ENCODE data around the gene RALGPS1.
"Not testable (repeated sequence)": the region's sequence is repeated elsewhere in the genome, so short reads cannot be mapped to it uniquely, and the experiment has no call there.

Gene RALGPS1

DNA sequence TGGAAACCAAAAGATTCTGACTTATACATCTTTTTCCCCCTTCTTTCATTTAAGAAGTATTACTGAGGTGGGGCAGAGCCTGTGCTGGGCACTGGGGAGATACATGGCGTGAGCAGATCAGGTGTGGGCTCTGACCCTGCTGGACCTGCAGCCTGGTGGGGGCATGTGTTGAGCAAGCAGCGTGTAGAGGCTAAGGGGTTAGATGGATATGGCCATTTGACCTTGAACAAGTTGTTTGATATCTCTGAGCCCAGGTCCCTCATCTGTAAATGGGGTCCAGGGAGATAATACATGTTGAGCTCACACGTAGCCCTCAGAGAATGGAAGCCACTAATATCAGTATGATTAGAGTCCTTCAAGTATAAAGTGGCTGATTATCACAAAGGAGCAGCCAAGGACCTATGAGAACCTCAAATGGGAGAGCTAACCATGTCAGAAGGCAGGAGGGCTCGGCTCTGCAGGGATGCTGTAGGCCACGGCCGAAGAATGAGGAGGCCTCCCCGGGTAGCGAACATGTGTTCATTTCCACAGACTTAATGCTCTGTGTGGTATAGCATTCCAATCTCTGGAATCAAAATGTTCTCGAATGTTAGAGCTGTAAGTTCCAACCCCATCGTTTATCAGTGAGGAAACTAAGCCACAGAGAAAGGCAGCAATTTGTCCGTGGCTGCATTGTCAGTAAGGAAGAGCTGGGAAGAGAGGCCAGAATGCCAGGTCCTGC is 223.2 kb downstream of the RALGPS1 start:
- no peak for DNase-seq (ENCODE audit: low spot score)

DNA sequence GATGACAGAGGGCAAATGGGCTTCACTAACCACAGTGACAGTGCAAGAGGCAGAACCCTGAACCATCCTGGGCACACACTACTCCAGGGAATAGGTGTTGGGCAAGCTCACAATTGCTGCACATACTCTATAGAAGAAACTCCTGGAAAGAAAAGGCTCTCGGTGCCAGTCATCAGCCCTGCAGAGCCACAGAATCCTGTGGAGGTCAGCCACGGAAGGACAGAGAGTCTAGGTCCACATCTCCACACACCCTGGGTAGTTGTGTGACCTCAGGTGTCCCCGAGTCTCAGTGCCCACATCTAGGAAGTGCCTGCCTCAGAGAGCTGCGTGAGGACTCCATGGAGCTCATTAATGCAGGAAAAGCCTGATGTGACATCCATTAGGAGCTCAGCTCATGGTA is 223.9 kb downstream of the RALGPS1 start:
- DNase-seq (ENCODE audit: low spot score): no peak

DNA sequence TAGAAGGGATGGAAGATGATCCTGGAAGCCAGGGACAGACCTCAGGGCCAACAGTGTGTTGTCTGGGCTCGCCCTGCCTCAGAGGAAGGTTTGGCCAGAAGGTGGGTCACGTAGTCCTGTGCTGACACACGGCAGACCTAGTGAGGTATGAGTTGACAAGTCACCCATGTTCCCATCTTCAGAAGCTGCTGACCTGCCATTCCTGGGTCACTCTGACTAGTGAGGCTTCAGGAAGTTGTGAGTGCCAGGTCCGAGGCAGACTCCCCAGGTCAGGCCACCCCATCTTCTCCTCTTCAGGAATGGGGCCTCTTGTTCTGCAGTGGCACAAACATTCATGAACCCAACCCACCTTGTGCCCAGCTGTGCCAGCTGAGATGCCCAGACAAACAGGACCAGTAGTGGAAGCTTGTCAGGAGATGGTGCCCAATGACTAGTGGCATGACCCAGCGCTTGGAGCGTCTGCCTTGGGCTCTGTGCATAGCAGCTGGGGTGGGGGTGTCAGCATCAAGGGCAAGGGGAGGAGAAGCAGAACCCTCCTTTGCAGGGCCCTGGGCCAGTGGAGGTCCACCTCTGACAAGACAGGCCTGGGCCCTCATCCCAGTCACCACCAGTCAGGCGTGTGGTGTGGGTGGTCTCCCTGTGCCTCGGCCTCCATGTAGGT is 224.6 kb downstream of the RALGPS1 start:
- DNase-seq (ENCODE audit: low spot score): no peak

DNA sequence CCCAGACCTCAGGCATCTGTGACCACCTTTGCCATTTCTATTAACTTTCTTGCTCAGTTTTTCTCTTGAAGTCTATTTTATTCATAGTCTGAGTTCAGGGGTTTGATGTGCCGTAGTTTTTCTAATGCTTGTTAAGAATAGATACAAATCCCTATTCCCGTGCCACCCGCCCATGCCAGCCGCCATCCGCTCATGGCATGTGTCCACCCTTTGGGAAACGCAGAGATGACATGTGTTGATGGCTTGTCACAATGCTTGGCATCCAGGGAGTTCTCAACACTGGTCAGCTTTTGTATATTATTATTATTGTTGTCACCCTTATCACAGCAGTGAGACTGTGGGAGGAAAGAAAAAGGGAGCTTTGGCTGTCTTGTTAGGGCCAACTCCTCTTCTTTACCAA is 225.2 kb downstream of the RALGPS1 start:
- DNase-seq (ENCODE audit: low spot score): no peak

DNA sequence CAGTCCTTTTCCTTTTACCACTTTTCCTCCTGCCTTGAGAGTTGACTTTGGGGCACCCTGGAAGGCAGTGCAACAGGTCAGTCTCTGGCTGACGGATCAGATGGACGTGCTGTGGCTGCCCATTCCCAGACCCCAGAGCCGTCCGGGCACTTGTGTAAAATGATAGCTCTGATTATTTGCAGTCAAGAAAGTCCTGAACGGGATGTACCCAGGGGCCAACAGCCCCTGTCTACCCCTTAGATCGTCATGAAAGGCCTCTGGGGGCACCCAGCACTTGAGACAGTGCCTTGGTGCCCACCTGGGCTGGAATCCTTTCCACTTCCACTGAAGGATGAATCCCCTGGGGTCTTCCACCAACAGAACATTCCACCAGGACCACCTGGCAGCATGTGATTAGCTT is 225.6 kb downstream of the RALGPS1 start:
- no peak for DNase-seq (ENCODE audit: low spot score)

DNA sequence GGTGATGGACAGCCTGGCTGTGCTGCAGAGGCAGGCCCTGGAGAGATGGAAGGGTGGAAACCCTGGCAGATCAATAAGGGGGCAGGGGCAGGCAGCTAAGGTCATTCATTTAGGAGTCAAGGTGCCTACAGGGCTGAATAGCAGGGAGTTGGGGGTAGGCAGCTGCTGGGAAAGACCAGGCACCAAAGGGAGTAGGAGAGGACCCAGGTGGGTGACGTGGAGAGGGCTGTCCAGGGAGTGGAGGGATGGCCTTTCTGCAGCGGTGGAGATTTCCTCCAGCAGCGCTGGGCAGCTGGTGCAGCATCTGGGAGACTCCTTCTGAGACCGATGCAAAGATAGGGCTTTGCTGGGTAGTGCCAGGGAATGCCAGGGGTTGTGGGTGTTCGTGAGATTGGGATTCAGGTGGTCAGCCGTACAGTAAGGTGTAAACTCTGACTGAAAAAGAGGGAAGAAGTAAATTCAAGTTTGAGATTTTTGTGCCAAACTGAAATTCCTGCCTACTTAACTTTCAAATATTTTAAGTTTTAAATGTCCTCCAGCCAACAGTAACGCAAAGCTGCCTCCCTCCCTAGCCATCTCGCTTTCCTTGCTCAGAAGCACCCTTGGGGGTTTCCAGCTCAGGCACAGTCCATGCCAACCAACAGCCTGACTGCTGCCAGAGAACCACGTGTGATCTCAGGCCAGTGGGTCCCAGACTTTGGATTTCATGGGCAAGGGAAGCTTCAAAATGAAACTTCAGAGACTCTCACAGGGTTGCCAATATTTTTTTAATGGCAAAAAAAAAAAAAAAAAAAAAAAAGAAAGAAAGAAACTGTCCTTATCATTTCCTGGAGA is 226.5 kb downstream of the RALGPS1 start:
- DNase-seq (ENCODE audit: low spot score): no peak

DNA sequence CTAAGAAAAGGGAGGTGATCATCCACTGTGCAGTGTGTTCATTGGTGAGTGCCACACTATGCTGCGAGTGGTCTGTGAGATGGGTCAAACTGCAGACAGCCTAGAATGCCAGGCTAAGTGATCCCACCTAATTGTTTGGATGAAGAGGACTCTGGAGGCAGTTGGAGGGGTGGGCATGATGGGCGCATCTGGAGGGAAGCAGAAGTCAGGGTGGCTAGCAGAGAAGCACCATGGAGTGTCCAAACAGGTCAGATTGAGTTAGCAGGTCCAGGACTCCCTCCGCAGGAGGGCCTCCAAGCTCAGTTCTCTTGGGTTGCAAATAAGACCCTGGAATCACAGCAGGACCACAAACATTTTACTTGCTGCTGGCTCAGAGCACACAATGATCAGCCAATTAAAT is 227.7 kb downstream of the RALGPS1 start:
- DNase-seq (ENCODE audit: low spot score): no peak

DNA sequence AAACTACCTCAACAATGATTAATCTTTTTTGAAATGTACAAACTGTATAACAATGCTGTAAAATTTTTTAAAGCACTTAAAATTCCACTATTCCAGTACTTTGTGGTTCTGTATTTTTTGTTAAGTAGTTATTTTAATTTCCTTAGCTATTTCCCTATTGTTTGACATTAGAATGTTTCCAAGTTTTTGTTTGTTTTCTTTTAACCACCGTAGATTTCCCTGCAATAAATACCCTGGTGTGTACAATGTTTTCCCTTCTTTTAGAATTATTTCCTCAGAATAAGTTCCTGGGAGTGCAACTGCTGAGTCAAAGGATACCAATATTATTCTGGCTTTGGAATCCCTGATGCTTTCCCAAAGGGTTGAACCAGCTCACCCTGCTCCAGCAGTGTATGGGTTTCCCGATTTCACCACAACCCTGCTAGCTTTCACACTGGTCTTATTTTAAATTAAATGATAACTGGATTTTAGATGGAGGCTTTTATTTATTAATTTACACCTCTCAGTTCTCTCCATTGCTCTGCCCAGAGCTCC is 228.4 kb downstream of the RALGPS1 start:
- no peak for DNase-seq (ENCODE audit: low spot score)

DNA sequence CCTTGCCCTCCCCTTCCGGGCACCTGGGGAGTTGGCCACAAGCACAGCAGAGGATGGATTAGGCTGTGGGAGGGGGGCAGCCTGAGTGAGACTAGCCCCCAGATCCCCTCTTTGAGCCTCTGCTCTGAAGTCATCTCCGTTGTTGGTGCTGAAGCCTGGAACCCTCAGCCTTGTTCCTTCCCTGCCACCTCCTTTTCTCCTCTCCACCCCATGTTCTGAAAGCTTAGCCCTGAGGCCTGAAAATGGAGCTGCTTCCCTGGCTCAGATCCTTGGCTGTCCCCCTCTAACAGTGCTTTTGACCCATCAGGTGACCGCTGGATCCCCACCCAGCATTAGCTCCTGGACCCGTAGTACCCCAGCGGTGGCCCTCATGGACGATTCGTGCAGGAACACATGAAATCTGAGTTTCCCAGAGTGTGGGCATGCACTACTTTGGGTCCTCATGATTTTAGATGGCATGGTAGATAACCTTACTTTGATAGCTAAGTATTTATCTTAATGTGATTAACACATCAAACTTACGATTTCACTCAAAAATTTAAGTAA is 229.4 kb downstream of the RALGPS1 start:
- DNase-seq (ENCODE audit: low spot score): no peak

DNA sequence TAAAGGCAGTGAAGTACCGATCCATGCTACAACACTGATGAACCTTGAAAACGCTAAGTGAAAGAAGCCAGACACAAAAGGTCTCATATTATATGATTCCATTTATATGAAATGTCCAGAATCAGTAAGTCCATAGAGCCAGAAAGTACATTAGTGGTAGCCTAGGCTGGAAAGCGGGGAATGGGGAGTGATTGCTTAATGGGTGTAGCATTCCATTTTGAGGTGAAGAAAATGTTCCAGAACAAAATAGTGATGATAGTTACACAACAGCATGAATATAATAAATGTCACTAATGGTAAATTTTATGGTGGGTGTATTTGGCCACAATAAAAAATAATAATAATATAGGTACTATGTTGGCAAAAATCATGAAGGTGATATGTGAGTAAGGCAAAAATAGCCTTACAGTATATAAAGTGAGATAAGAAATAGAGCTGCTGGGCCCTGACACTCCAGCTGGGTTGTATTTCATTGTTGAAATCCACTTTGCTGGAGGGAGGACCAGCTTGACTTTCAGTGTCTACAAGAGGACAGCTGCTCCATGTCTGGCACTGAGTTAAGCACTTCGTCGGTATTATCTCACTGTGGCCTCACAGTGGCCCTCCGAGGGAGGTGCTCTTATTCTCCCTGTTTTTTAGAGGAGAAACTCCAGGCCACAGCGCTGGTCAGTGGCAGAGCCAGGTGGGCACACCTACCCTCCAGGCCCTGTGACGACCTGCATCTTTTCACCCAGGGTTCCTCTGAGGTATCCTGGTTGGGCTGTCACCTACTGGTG is 230.3 kb downstream of the RALGPS1 start:
- no peak for DNase-seq (ENCODE audit: low spot score)

DNA sequence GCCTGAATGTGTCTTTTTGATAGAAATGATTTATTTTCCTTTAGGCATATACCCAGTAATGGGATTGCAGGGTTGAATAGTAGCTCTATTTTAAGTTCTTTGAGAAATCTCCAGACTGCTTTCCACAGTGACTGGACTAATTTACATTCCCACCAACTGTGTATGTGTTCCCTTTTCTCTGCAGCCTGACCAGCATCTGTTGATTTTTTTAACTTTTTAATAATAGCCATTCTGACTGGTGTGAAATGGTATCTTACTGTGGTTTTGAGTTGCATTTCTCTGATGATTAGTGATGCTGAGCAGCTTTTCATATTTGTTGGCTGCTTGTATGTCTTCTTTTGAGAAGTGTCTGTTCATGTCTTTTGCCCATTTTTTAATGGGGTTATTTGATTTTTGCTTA is 232.3 kb downstream of the RALGPS1 start:
- DNase-seq (ENCODE audit: low spot score): not testable (repeated sequence)

DNA sequence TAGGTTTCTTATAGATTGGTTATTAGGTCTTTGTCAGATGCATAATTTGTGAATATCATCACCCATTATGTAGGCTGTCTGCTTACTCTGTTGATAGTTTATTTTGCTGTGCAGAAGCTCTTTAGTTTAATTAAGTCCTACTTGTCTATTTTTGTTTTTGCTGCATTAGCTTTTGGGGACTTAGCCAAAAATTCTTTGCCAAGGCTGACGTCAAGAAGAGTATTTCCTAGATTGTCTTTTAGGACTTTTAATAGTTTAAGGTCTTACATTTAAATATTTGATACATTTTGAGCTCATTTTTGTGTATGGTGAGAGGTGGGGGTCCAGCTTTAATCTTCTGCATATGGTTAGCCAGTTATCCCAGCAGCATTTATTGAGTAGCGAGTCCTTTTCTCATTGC is 232.7 kb downstream of the RALGPS1 start:
- DNase-seq (ENCODE audit: low spot score): no peak

DNA sequence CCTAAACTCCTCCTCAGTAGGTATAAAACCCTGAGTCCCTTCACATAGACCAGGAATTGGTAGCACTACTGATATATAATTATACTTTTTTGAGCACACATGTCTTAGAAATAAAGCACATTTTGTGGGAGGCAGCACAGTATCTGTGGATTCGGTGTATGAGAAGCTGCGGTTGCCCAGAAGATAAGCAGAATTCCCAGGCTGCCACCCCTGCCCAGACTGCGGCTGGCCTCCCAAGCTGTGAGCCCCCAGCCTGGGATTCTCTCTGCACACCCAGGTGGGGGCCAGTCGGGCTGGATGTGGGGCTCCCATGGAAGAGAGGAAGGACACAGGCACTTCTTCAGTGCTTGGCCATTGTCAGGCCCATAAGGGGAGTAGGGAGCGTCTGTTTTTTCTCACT is 233.4 kb downstream of the RALGPS1 start:
- DNase-seq (ENCODE audit: low spot score): no peak

DNA sequence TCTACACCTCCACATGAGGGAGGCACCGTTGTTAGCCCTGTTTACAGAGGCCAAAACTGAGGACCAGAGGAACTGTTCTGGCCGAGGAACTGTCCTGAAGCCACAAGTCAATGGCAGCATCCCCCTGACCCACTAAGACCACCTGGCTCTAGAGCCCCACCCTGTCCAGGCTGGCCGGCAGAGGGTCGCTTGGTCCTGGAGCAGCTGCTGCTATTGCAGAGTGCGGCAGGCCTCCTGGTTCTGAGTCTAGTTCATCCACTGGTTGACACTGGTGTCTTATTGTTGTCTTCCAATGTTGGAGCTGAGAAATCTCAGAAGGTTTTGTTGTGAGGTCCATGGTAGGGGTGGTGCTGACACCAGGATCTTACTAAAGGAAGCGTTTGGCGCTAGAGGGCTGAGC is 234.4 kb downstream of the RALGPS1 start:
- no peak for DNase-seq (ENCODE audit: low spot score)

DNA sequence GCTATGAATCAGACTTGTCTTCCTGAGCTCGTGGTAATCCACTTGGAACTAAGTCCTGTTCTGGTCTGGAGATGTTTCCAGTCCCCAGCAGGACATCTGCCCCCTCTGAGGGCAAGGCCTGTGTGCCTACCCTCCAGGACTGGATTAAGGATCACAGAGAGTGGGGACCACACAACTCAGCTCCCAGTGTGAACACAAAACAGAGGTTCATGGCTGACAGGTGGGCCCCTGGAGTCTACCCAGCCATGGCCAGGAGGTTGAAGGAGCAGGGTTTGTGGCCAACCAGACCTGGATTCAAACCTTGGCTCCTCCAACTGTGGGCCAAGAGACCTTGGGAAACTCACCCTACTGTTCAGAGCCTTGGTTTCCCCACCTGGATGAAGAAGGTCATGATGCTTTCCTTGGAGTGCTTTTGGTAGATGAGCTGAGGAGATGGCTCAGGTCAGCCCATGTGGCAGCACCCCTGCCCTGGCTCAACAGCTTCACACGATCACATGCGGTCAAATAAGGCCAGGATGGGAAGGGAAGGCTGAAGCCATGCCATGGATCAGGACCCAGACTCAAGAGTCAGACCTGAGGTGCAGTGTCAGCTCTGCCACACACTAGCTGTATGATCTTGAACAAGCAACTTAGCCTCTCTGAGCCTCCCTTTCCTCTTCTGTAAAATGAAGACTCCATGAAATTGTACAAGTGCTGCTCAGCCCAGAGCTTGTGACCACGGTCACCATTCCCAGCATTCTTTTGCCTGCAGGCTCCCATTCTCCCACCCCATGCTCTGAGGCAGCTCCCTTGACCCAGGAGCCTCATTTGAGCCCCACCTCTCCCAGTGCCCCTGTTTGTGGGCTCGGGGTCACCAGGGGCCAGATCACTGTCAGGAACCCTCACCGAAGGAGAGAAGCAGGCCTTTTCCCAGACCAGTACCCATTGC is 235.1 kb downstream of the RALGPS1 start:
- DNase-seq (ENCODE audit: low spot score): no peak

DNA sequence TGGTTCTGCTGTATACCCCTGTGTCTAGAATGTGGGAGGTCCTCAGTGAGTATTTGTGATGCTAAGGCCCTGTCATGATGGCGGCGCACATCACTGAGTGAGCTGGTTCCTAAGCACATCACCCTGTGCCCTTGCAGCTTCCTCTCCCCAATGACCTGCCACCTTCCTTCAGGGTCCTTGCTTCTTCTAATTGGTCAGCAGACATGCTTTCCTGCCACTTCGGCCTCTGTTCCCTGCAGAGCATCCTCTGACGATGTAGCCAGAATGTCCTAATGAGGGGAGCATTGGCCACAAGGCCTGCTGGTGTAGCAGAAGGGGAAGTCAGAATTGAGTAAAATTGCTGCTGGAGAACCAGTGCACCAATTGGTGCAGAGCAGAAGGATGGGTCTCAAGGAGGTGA is 238.9 kb downstream of the RALGPS1 start:
- no peak for DNase-seq (ENCODE audit: low spot score)

DNA sequence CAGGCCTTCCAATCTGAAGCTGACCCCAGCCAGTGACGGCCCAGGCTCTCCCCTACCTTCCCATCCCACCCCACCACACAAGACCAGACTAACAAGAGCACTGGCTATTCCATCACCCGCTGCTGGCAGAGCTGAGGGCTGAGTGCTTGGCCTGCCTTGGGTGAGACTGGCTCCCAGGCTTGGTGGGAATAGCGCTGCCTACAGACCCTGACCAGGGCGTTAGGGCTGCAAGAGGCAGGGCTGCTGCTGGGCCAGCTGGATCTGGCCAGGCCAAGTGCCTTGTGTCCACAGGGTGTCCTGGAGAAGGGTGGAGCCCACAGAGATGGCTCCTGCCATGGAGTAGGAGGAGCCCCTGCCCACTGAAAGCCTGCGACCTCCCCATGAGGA is 239.4 kb downstream of the RALGPS1 start:
- DNase-seq (ENCODE audit: low spot score): no peak

DNA sequence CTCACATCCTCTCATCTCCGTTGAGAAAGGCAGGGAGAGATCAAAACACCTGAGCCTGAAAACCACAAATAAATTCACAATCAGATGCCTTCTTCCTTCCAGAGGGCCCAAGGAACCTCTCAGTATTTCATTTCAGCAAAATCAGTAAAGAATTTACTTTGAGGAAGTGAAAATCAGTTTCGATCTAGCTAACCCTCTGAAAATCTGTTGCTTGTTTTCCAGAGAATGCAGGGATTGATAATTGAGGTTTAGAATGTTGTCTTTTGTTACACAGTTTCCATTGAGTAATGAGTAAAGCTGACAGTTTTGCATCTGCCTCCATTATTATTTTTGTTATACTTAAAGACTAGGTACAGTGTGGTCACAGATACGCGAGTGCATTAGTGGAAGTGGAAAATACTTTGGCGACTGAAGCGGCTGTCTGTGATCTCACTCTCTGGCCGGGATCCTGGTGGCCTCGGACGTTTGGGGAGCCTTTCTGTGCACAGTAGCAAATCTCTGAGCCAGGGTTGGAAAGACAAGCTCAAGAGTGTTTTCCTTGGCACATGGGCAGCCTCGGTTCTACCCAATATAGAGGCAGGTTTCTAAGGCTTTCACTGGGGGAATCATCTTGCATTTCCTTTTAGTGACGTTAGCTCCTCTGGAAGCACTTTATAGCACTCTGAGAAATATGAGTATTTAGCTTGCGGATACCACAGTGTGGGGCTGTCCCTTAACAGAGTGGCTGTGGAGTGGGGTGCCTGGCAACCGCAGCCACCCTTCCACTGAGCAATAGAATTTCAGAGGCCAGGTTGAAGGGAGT is 240.0 kb downstream of the RALGPS1 start:
- no peak for DNase-seq (ENCODE audit: low spot score)

DNA sequence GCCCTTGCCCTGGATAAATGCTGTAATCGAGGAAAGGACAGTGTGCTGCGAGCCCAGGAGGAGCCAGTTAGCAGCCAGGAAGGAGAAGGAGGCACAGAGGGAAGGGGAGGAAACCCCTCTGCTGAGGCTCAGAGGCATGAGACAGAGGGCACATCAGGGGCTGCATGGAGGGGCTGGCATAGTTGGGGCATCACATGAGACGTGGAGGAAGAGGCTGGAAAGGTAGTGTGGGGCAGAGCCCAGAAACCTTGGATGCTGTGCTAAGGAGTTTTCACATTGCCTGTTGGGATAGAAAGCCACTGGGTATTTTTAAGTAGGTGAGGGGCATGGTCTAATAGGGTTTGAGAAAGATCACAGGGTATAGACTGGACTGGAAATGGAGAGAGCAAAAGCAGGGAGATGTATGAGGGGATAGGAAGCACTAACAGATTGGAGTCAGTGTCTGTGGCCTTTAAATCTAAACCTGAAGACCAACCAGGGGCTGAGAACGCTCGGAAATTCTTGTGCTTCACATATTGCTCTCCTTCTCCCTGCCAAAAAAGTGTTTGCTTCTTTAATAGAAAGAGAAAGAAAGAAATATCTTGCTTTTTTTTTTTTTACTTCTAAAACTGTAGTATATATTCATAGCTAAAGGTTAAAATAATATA is 240.9 kb downstream of the RALGPS1 start:
- DNase-seq (ENCODE audit: low spot score): no peak

Measured in SW480 (cell line).